ENCODE results near the gene SPEM1.
"Not testable (repeated sequence)": the region's sequence is repeated elsewhere in the genome, so short reads cannot be mapped to it uniquely, and the experiment has no call there.

SPEM1 gene

GRCh38 chr17:7443499-7444485, 23.7 kb downstream of the SPEM1 start:
- no peak for DNase-seq

- DNase-seq, result no peak
Observed at GRCh38 chr17:7444682-7445618, 24.8 kb downstream of the SPEM1 start, which contains the start of gene CHRNB1. Gene CHRNB1 (plus strand): TSS chr17:7445061. CDS start chr17:7445128, 67 bp downstream.

- no peak for DNase-seq
Observed at GRCh38 chr17:7445619-7445968, 25.5 kb downstream of the SPEM1 start.

- DNase-seq, result no peak
Observed at GRCh38 chr17:7448461-7448860, 28.3 kb downstream of the SPEM1 start.

- no peak for DNase-seq
Observed at GRCh38 chr17:7459961-7460545, 39.9 kb downstream of the SPEM1 start.

- no peak for DNase-seq
Observed at GRCh38 chr17:7460850-7461660, 40.9 kb downstream of the SPEM1 start.

GRCh38 chr17:7462474-7463371, 42.6 kb downstream of the SPEM1 start:
- no peak for DNase-seq

- no peak for DNase-seq
Observed at GRCh38 chr17:7463372-7463846, 43.3 kb downstream of the SPEM1 start.

GRCh38 chr17:7464081-7464480, 44.0 kb downstream of the SPEM1 start:
- no peak for DNase-seq

GRCh38 chr17:7465597-7466275, 45.6 kb downstream of the SPEM1 start:
- no peak for DNase-seq

GRCh38 chr17:7466318-7466638, 46.2 kb downstream of the SPEM1 start:
- no peak for DNase-seq

- DNase-seq, result no peak
Observed at GRCh38 chr17:7466639-7467341, 46.7 kb downstream of the SPEM1 start.

- peak; percentile 9 for DNase-seq
Observed at GRCh38 chr17:7467498-7467897, 47.4 kb downstream of the SPEM1 start.

- DNase-seq, result no peak
Observed at GRCh38 chr17:7468290-7468689, 48.2 kb downstream of the SPEM1 start.

- DNase-seq, result no peak
Observed at GRCh38 chr17:7468804-7469389, 48.8 kb downstream of the SPEM1 start.

- DNase-seq, result not testable (repeated sequence)
Observed at GRCh38 chr17:7469843-7470242, 49.7 kb downstream of the SPEM1 start.

- DNase-seq, result not testable (repeated sequence)
Observed at GRCh38 chr17:7470457-7470973, 50.4 kb downstream of the SPEM1 start.

Data from NCI-H526 treated with DMSO at 0.1 percent for 48 hours (cell line).